Subcutaneous adipose tissue (tissue), 4 donors: ENCODE results near the gene TMEM108. TPM values are rescaled to one million over a fixed set of nuclear protein-coding genes. Genes with fewer than 3 reads are reported as not detected.

ENCODE experiments used
- total RNA-seq, 4 donors: library from RNA; depleted of rRNA; stranded (reverse); fragments of >200 nt; gene quantifications; one replicate each; pipeline ENCODE4 v1.1.0, GENCODE V29; 2016
- TF ChIP-seq, protein P1 (sequence below): fragments of 450-650 bp; IDR thresholded peaks from one replicate; pipeline ENCODE4 v1.5.1; 2016; ENCODE audit warnings: low read depth, mild to moderate bottlenecking, control low read depth, antibody characterized with exemption, moderate library complexity

TMEM108 gene
- total RNA-seq, 4 donors from 2014 or later: 0.66 to 1.0 (median 0.75) TPM; not detected in 1

DNA sequence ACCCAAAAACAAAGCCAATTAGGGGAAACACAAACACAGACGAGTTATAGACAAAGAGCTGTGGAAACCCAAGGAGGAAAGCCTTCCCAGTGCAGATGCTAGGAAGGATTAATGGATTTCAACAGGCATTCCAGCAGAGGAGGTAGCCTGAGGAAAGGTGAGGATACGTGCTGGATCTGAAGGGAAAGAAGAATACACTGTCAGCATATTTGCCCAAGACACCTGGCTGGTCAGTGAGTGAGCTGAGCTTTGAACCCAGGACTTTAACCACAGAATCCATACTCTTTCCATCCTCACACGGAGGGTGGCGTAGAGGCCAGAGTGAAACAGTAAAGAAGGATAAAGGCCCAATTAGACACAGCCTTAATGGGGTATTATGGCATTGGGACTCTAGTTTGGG, 352.5 kb downstream of the TMEM108 start:
- TF ChIP-seq, protein P1, sequence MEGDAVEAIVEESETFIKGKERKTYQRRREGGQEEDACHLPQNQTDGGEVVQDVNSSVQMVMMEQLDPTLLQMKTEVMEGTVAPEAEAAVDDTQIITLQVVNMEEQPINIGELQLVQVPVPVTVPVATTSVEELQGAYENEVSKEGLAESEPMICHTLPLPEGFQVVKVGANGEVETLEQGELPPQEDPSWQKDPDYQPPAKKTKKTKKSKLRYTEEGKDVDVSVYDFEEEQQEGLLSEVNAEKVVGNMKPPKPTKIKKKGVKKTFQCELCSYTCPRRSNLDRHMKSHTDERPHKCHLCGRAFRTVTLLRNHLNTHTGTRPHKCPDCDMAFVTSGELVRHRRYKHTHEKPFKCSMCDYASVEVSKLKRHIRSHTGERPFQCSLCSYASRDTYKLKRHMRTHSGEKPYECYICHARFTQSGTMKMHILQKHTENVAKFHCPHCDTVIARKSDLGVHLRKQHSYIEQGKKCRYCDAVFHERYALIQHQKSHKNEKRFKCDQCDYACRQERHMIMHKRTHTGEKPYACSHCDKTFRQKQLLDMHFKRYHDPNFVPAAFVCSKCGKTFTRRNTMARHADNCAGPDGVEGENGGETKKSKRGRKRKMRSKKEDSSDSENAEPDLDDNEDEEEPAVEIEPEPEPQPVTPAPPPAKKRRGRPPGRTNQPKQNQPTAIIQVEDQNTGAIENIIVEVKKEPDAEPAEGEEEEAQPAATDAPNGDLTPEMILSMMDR: no peak

DNA sequence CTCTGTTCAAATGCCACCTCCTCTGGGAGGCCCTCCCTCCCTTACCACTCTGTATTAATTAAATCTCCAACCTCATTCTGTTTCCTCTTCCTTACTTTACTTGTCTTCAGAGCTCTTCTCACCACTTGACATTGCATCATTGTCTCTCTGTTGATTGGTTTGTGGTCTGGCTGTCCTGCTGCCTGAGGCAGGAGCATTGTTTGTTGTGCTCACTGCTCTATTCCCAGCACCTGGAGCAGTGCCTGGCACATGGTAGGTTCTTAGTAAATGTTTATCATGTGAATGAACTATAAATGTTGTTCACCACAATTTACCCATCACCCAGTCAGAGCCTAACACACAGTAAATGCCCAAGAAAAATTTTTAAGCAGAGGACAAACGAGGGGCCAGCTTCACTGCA, 355.0 kb downstream of the TMEM108 start:
- TF ChIP-seq, protein P1: no peak

DNA sequence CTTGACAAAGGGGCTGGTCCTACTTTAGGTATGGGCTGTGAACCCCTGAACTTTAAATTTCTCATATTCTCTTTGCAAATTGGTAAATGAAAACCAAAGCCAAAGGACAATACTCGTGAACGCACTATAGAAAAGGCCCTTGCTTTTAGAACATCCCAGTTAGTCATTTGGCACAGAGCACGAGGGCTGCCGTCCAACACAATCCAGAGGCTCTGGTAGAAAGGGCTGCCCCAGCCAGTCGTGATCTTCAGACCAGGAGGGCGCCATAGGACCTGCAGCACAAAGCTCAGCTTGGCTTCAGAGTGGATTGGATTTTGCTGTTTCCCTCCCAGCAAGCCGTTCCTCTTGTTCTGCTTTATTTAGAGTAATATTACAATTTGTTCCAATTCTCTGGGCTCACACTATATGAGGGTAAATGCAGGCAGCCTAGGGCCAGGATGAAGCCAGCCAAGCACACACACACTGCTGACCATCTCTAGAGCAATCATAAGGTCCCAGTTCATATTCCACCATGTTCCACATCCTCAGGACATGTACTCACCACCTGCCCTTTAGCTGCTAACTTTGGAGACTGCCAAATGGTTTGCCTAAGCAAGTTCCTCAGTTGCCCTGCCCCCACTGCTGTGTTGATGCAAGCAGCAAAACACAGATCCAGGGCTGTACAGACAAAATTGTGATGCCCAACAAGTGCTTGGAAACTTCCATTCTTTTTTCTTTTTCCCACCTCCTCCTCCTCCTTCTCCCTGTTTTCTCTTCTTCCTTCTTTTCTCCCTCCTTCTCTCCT, 355.7 kb downstream of the TMEM108 start:
- TF ChIP-seq, protein P1: no peak

DNA sequence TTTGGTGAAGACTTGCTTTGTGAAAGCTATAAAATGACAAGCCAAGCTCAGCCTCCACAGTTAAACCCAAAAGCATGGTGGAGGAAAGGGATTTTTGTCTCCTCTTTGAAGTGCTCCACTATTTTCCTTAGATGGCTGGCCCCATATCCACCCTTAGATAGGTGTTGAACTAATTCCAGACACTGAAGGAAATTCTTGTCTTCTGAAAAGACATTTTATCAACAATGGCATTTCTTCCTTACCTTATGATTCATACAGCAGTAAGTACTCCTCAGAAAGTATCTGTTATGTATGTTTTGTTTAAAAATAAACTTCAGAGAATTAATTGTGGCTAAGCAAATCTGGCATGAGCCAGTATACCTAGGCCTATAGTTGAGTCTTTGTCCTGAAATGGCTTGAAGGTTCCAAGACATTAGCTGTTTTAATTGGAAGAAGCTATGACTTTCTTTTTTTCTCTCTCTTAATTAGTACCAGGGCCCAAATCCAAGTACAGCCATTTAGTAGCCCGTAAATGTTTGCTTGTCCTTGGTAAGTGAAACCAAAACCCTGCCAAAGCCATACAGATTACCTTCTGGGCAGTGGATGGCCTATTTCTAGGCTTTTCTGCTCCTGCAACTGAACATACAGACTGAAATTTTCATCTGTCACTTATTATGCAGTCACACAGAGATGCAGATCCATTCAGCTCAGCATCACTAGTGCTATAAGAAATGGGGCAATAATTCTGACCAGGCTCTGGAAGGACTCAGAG, 356.5 kb downstream of the TMEM108 start:
- TF ChIP-seq, protein P1: no peak

DNA sequence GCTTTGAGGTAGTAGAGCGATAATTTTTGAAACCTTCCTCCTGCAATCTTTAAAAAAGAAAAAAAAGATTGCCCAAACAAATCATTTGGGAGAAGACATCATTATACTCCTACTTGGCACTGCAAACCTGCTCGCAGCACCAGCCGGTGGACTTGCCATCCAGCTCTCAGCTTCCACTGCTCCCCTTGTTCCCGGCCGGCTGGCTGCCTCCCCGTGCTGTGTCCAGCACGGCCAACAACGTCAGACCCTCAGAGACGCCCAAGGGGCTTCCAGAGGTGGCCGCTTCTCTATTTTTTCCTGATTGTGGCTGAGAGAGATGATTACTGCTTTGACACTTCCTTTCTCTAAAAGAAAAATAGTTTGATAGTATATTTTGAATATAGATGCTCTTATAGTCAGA, 358.7 kb downstream of the TMEM108 start:
- TF ChIP-seq, protein P1: no peak

DNA sequence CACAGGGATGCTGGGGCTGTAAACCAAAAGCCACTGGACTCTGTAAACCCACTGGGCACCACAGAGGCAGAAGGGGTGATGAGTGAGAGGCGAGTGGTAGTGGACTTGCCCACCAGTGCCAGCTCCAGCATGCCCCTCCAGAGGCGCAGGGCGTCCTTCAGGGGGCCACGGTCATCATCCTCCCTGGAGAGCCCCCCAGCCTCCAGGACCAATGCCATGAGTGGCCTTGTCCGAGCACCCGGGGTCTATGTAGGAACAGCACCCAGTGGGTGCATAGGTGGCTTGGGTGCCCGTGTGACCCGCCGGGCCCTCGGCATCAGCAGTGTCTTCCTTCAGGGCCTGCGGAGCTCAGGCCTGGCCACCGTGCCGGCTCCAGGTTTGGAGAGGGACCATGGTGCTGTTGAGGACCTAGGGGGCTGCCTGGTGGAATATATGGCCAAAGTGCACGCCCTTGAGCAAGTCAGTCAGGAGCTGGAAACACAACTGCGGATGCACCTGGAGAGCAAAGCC, 361.9 kb downstream of the TMEM108 start, which contains the start of gene BFSP2:
Gene BFSP2, plus strand, starts transcription at position 51 of the 510 bp plus-strand sequence. Its CDS starts 28 bp downstream, at position 79.
- TF ChIP-seq, protein P1: no peak
